CD8-positive, alpha-beta memory T cell (primary cell): ENCODE measurements around the gene SP5. TPM values are rescaled to one million over a fixed set of nuclear protein-coding genes. Genes with fewer than 3 reads are reported as not detected.

Experiments used
- CTCF ChIA-PET: fragments of 350-600 bp; sonication (Branson Sonifier 250); formaldehyde crosslinking; loops from one replicate; lab custom pipeline; 2021; ENCODE audit warnings: antibody characterized with exemption; lab: Charles Lee
- POLR2A ChIA-PET: fragments of 350-600 bp; sonication (Branson Sonifier 250); formaldehyde crosslinking; loops from one replicate; lab custom pipeline; 2021; ENCODE audit warnings: antibody characterized with exemption; lab: Charles Lee
- DNase-seq, 5 donors: peaks; one replicate each; pipeline versions ENCODE4 v3.0.0 to v3.0.0-alpha.2; 2020 to 2022; ENCODE audit warnings: mixed read lengths in 1 of 5
- H3K27ac ChIP-seq: one replicate; pipeline ENCODE4 v1.7.0; 2013; ENCODE audit warnings: low read depth, mild to moderate bottlenecking, low read length, moderate library complexity
- H3K27me3 ChIP-seq: 2 replicates; pipeline ENCODE4 v1.7.0; 2013; ENCODE audit warnings: low read length, mild to moderate bottlenecking; ENCODE audit not compliant: insufficient read depth, poor library complexity, severe bottlenecking
- H3K36me3 ChIP-seq: 2 replicates; pipeline ENCODE4 v1.7.0; 2013; ENCODE audit warnings: mild to moderate bottlenecking, low read length, moderate library complexity; ENCODE audit not compliant: insufficient read depth
- H3K4me1 ChIP-seq: 2 replicates; pipeline ENCODE4 v1.7.0; 2013; ENCODE audit warnings: mild to moderate bottlenecking, low read length, moderate library complexity; ENCODE audit not compliant: insufficient read depth
- H3K4me3 ChIP-seq: 2 replicates; pipeline ENCODE4 v1.7.0; 2013; ENCODE audit warnings: mild to moderate bottlenecking, low read length
- H3K9me3 ChIP-seq: 2 replicates; pipeline ENCODE4 v1.7.0; 2013; ENCODE audit warnings: mild to moderate bottlenecking, low read length
- H3K27ac Mint-ChIP-seq, 8 donors: one replicate each; pipeline ENCODE4 v1.8.0; 2020 to 2021; ENCODE audit warnings: mixed read lengths in 8 of 8, mild to moderate bottlenecking in 6 of 8, inconsistent platforms in 3 of 8, moderate library complexity in 3 of 8
- H3K27me3 Mint-ChIP-seq, 2 donors: one replicate each; pipeline ENCODE4 v1.8.0; 2020 to 2021; ENCODE audit warnings: mixed read lengths in 2 of 2, mild to moderate bottlenecking in 1 of 2, moderate library complexity in 1 of 2
- H3K36me3 Mint-ChIP-seq, 3 donors: one replicate each; pipeline ENCODE4 v1.8.0; 2020 to 2021; ENCODE audit warnings: mixed read lengths in 3 of 3, inconsistent platforms in 1 of 3, mild to moderate bottlenecking in 1 of 3
- H3K4me1 Mint-ChIP-seq, 3 donors: one replicate each; pipeline ENCODE4 v1.8.0; 2020 to 2021; ENCODE audit warnings: mixed read lengths in 3 of 3, inconsistent platforms in 1 of 3, mild to moderate bottlenecking in 1 of 3
- H3K4me3 Mint-ChIP-seq, 7 donors: one replicate each; pipeline ENCODE4 v1.8.0; 2020 to 2021; ENCODE audit warnings: mixed read lengths in 7 of 7, mild to moderate bottlenecking in 6 of 7, moderate library complexity in 4 of 7, inconsistent platforms in 2 of 7
- H3K9me3 Mint-ChIP-seq, 5 donors: one replicate each; pipeline ENCODE4 v1.8.0; 2020 to 2022; ENCODE audit warnings: mixed read lengths in 5 of 5, mild to moderate bottlenecking in 3 of 5, moderate library complexity in 2 of 5, inconsistent platforms in 1 of 5
- polyA plus RNA-seq: library from polyadenylated mRNA; unstranded; fragments of 300-500 nt; fragmentation: Illumina TruSeq; gene quantifications from one replicate; pipeline ENCODE4 v1.2.3, GENCODE V29; 2021
- total RNA-seq, 2 experiments: library from RNA; stranded (reverse); gene quantifications; one replicate each; pipeline ENCODE4 v1.2.3, GENCODE V29; 2021

Gene SP5
- total and polyA plus RNA-seq, 3 experiments from 2014 or later, result not detected

DNA sequence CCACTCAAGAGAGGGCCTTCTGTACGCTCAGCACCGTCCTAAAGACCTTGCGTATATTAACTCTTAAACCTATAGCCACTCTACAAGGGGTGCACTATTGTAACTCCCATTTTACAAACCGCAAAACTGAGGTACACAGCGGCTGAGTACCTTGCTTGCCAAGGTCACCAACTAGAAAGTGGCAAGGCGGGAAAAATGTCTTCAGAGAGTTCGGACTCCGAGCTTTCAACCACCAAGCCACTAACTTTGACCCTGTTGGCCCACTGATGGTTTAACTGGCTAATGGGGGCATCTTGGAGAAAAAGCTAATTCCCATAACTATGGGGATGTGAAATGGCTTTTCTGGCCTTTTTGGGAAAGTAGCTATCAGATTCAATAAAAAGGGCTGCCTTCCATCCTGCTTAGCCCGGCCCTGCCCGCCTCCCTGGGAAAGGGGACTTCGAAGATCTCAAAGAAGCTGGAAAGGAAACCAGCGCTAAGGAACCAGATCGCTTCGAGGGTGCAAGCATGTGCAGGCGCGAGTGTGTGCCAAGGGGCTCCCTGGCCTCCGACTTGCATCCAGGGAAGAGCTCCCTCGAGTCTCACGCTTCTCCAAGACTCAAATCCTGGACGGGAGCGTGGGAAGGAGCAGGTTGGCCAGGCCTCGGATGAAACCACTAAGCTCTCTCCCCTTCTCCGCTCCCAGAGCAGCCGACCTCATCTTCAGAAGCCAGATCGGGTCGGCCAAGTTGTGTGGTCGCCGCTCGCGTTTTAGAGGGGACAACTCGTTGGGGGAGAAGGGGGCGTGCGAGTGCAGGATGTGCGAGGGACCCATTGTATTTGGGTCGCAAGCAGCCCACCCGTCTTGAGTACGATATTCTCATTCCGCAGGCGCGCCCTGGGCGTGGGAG is 2.2 kb upstream of the SP5 start:
- DNase-seq, result peak in 1 of 5 donors; percentile 2
- peaks cover 36% of the 10 kb centered on the region for H3K27me3 ChIP-seq
- CTCF ChIA-PET, result no interaction called here
- peak overlapping the region in 6 of 7 donors; percentile 58 to 76 (median 66) for H3K4me3 Mint-ChIP-seq
- H3K36me3 ChIP-seq, result no peaks in the 10 kb centered on the region
- no peaks in the 10 kb centered on the region for H3K36me3 Mint-ChIP-seq
- peaks cover 0 to 2% (median 0%) of the 10 kb centered on the region in 5 donors for H3K9me3 Mint-ChIP-seq
- H3K4me1 Mint-ChIP-seq, result peaks cover 21 to 51% (median 44%) of the 10 kb centered on the region in 3 donors
- peaks cover 54 to 72% of the 10 kb centered on the region in 2 donors for H3K27me3 Mint-ChIP-seq
- peak overlapping the region in 1 of 8 donors; percentile 15 for H3K27ac Mint-ChIP-seq
- POLR2A ChIA-PET, result no interaction called here
- H3K4me3 ChIP-seq, result no peak overlapping the region
- H3K9me3 ChIP-seq, result no peaks in the 10 kb centered on the region
- peaks cover 32% of the 10 kb centered on the region for H3K4me1 ChIP-seq
- no peak overlapping the region for H3K27ac ChIP-seq

DNA sequence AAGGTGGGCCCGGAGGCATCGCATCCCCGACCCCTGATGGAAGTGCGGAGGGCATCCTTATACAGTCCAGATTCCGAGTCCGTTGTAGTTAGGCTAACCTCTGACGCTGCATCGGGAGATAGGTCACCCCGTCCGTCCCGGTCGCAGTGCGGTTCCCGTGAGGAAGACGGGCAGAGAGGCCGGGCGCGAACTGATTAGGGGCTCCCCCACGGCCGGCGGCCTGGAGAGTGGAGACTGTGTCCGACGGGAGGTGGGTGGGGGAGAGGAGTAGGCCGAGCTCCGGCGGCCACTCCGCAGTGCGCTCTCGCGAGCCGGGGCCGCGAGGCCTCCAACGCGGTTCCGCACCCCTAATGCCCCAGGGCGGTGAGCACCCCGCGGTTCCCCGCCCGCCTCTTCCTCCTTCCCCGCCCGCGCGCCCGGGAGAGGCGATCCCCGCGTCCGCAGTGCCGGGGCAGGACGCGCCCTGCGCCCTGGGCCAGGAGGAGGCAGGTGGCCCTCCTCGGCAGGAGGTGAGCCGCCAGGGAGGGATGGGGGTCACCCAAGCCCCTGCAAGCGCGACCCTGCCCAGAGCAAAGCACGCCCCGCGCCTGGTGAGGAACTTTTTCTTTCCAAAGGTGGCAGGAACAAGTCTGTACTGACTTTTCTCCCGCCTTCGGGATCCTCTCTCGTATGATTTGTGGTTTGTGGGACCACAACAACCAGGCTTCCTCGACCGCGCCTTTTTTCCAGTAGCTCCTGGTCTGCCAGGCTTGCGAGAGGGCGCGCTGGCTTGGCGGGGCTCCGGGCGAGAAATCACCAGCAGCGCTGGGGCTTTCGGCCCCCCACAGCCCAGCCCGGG is 1.4 kb upstream of the SP5 start:
- Mint-ChIP-seq H3K4me1 (peaks cover 23 to 47% (median 40%) of the 10 kb centered on the region in 3 donors), H3K9me3 (peaks cover 0 to 4% (median 0%) of the 10 kb centered on the region in 5 donors), H3K36me3 (no peaks in the 10 kb centered on the region), H3K27me3 (peaks cover 54 to 72% of the 10 kb centered on the region in 2 donors), H3K27ac (no peak overlapping the region), H3K4me3 (peak overlapping the region in 6 of 7 donors; percentile 58 to 70 (median 66))
- Histone ChIP-seq H3K27ac (peak overlapping the region; percentile 57), H3K36me3 (no peaks in the 10 kb centered on the region), H3K27me3 (peaks cover 43% of the 10 kb centered on the region), H3K9me3 (no peaks in the 10 kb centered on the region), H3K4me3 (peak overlapping the region; percentile 14), H3K4me1 (peaks cover 32% of the 10 kb centered on the region)
- POLR2A ChIA-PET, result no interaction called here
- CTCF ChIA-PET, result no interaction called here
- DNase-seq, result peak in 1 of 5 donors; percentile 14

DNA sequence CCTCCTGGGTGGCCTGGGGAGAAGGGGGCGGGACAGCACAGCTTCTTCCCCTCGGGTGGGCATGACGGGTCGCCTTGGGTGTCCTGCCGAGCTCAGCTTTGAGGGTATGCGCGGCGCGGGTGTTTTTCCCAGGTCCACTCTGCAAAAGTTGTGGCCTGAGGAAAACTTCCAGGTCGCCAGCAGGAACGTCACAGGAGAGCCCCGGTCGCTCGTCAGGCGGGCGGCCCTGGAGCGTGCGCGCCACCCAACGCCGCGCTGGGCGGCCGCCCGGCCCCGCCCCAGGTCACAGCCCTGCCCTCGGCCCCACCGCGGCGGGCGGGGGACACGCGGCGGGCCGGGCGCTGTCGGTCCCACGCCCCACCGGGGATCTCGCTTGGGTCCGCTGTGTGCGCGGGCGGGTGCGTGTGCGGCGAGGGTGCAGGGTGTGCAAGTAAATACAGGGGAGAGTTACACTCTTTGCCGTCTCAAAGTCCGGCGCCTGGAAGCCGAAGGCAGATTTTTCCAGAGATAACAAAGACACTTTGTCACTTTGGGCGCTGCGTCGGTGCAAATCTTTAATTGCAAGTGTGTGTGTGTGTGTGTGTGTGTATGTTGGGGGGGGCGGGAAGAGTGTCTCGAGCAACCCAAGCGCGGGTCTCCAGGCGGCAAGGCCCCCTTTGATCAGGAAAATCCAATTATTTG is 616 bp upstream of the SP5 start:
- Histone ChIP-seq H3K4me1 (peaks cover 32% of the 10 kb centered on the region), H3K36me3 (no peaks in the 10 kb centered on the region), H3K4me3 (peak overlapping the region; percentile 60), H3K9me3 (no peaks in the 10 kb centered on the region), H3K27me3 (peaks cover 48% of the 10 kb centered on the region), H3K27ac (peak overlapping the region; percentile 57)
- Mint-ChIP-seq H3K27ac (peak overlapping the region in 2 of 8 donors; percentile 31 to 54), H3K4me1 (peaks cover 23 to 47% (median 40%) of the 10 kb centered on the region in 3 donors), H3K9me3 (peaks cover 0 to 8% (median 2%) of the 10 kb centered on the region in 5 donors), H3K4me3 (peak overlapping the region; percentile 83 to 95 (median 87)), H3K36me3 (no peaks in the 10 kb centered on the region), H3K27me3 (peaks cover 59 to 72% of the 10 kb centered on the region in 2 donors)
- no peak for DNase-seq
- ChIA-PET CTCF (interaction anchor here (1.3 kb wide), 1 partner anchor 10 kb away, joined by 3 read pairs; no protein-coding TSS in a partner anchor), POLR2A (no interaction called here)

DNA sequence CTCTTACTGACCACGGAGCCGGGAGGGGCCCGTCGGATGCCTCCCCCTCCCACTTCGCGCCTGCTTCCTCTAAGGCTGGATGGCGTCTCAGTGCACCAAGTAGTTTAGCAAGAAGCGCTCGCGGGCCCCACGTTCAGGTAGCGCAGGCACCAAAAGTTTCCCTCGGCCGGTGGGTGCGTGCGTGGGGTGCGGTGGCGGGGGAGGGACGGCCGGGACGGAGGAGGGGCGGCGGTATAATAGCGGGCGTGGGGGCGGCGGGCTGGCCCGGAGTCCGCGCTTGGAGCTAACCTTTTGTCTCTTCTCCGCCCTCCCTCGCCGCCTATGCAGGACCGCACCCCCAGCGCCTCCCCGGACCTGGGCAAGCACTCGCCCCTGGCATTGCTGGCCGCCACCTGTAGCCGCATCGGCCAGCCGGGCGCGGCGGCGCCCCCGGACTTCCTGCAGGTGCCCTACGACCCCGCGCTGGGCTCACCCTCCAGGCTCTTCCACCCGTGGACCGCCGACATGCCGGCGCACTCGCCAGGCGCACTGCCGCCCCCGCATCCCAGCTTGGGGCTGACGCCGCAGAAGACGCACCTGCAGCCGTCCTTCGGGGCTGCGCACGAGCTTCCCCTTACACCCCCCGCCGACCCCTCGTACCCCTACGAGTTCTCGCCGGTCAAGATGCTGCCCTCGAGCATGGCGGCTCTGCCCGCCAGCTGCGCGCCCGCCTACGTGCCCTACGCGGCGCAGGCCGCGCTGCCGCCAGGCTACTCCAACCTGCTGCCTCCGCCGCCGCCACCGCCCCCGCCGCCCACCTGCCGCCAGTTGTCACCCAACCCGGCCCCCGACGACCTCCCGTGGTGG is 1.0 kb downstream of the SP5 start:
- Histone ChIP-seq H3K27me3 (peaks cover 48% of the 10 kb centered on the region), H3K27ac (no peak overlapping the region), H3K36me3 (no peaks in the 10 kb centered on the region), H3K4me1 (peaks cover 32% of the 10 kb centered on the region), H3K9me3 (no peaks in the 10 kb centered on the region), H3K4me3 (no peak overlapping the region)
- Mint-ChIP-seq H3K27ac (peak overlapping the region in 1 of 8 donors; percentile 68), H3K36me3 (no peaks in the 10 kb centered on the region), H3K27me3 (peaks cover 54 to 68% of the 10 kb centered on the region in 2 donors), H3K9me3 (peaks cover 0 to 8% (median 0%) of the 10 kb centered on the region in 5 donors), H3K4me1 (peaks cover 23 to 47% (median 40%) of the 10 kb centered on the region in 3 donors), H3K4me3 (peak overlapping the region in 6 of 7 donors; percentile 80 to 95 (median 86))
- DNase-seq, result peak in 1 of 5 donors; percentile 5
- POLR2A ChIA-PET, result no interaction called here
- CTCF ChIA-PET, result interaction anchor here (1.0 to 1.6 kb wide), 3 partner anchors 8 to 307 kb away, joined by 3 to 4 read pairs (median 3); no protein-coding TSS in a partner anchor

DNA sequence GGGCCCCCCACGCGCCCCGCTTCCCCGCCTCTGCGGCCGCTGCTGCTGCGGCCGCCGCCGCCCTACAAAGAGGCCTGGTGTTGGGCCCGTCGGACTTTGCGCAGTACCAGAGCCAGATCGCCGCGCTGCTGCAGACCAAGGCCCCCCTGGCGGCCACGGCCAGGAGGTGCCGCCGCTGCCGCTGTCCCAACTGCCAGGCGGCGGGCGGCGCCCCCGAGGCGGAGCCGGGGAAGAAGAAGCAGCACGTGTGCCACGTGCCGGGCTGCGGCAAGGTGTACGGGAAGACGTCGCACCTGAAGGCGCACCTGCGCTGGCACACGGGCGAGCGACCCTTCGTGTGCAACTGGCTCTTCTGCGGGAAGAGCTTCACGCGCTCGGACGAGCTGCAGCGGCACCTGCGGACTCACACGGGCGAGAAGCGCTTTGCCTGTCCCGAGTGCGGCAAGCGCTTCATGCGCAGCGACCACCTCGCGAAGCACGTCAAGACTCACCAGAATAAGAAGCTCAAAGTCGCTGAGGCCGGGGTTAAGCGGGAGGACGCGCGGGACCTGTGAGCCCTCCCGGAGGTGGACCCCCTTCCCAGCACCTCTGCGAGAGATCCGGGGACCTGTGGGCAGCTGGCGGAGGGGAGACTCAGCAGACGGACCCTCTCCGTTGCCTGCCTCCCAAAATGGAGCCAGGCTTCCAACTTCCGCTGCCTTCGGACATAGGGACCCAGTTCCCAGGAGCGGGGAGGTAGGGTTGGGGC is 1.9 kb downstream of the SP5 start:
- Mint-ChIP-seq H3K27me3 (peaks cover 53 to 68% of the 10 kb centered on the region in 2 donors), H3K27ac (no peak overlapping the region), H3K4me1 (peaks cover 23 to 40% (median 34%) of the 10 kb centered on the region in 3 donors), H3K4me3 (peak overlapping the region; percentile 18 to 64 (median 52)), H3K36me3 (no peaks in the 10 kb centered on the region), H3K9me3 (peaks cover 0 to 8% (median 0%) of the 10 kb centered on the region in 5 donors)
- H3K9me3 ChIP-seq, result no peaks in the 10 kb centered on the region
- peak in 1 of 5 donors; percentile 23 for DNase-seq
- no peak overlapping the region for H3K27ac ChIP-seq
- no peak overlapping the region for H3K4me3 ChIP-seq
- peaks cover 32% of the 10 kb centered on the region for H3K4me1 ChIP-seq
- H3K36me3 ChIP-seq, result no peaks in the 10 kb centered on the region
- ChIA-PET POLR2A (no interaction called here), CTCF (interaction anchor here (1.0 to 1.6 kb wide), 2 partner anchors 95 to 308 kb away, joined by 3 to 4 read pairs; no protein-coding TSS in a partner anchor)
- H3K27me3 ChIP-seq, result peaks cover 48% of the 10 kb centered on the region

DNA sequence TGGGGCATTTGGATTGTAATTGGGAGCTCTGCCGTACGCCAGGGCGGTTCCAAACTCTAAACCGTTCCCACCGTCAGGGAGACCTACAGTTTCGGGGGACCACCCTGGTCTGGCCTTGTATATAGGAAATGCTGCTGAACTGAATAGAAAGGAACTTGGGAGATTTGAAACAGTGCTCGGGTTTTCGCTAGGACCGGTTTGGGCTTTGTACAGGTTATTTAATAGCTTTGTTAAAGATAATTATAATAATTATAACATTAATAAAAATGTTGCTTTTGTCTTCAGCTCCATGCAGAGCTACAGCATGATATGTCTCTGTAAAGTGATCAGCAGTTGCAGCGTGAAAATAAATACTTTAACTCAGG is 2.4 kb downstream of the SP5 start:
- Mint-ChIP-seq H3K4me3 (peak overlapping the region; percentile 18 to 64 (median 52)), H3K27ac (peak overlapping the region in 1 of 8 donors; percentile 27), H3K36me3 (no peaks in the 10 kb centered on the region), H3K27me3 (peaks cover 51 to 68% of the 10 kb centered on the region in 2 donors), H3K4me1 (peaks cover 19 to 34% (median 29%) of the 10 kb centered on the region in 3 donors), H3K9me3 (peaks cover 0 to 8% (median 0%) of the 10 kb centered on the region in 5 donors)
- H3K4me3 ChIP-seq, result no peak overlapping the region
- CTCF ChIA-PET, result no interaction called here
- POLR2A ChIA-PET, result no interaction called here
- no peaks in the 10 kb centered on the region for H3K9me3 ChIP-seq
- H3K36me3 ChIP-seq, result no peaks in the 10 kb centered on the region
- peaks cover 28% of the 10 kb centered on the region for H3K4me1 ChIP-seq
- peak in 1 of 5 donors; percentile 2 for DNase-seq
- H3K27me3 ChIP-seq, result peaks cover 50% of the 10 kb centered on the region
- H3K27ac ChIP-seq, result no peak overlapping the region
